GM13977 (cell line): ENCODE measurements around the gene RAB3GAP1.

Source experiments
- DNase-seq: peaks from one replicate; pipeline ENCODE4 v3.0.0; 2012; ENCODE audit warnings: low spot score
- CTCF ChIP-seq: IDR thresholded peaks from 2 replicates; pipeline ENCODE4 v1.5.1; 2012; ENCODE audit warnings: mild to moderate bottlenecking, control low read depth; ENCODE audit not compliant: insufficient read depth; ENCODE audit errors: extremely low read depth, missing control alignments
- in situ Hi-C: fragments of 300-500 bp; cut with MboI; formaldehyde crosslinking; loops from one replicate; pipeline ENCODE4 v1.12.0; 2022; ENCODE audit warnings: low sequenced_read_pairs, low pct_unique_long_range_greater_than_20kb, mixed read lengths, inconsistent platforms; ENCODE audit not compliant: unreplicated experiment

Gene RAB3GAP1

GRCh38 chr2:135037831-135038230, 14.3 kb upstream of the RAB3GAP1 start:
- TF ChIP-seq CTCF: no peak
- DNase-seq: no peak
- in situ Hi-C loops: no loop called here

- DNase-seq: no peak
- TF ChIP-seq CTCF: peak; percentile 68
- in situ Hi-C loops: no loop called here
Measured at GRCh38 chr2:135043345-135043744, 8.7 kb upstream of the RAB3GAP1 start.

GRCh38 chr2:135047300-135047699, 4.8 kb upstream of the RAB3GAP1 start, which contains the start of gene MAP3K19:
MAP3K19 (minus strand) TSS chr2:135047447; CDS start chr2:135024647, 22,800 bp downstream.
- in situ Hi-C loops: no loop called here
- no peak for TF ChIP-seq CTCF

GRCh38 chr2:135048122-135048521, 4.0 kb upstream of the RAB3GAP1 start:
- in situ Hi-C loops: no loop called here
- DNase-seq: no peak
- TF ChIP-seq CTCF: no peak

More at GRCh38 chr2:135047300-135047699, 4.8 kb upstream of the RAB3GAP1 start, which contains the start of gene MAP3K19:
- no peak for DNase-seq

GRCh38 chr2:135050132-135050531, 2.0 kb upstream of the RAB3GAP1 start:
- in situ Hi-C loops: no loop called here
- TF ChIP-seq CTCF: no peak
- DNase-seq: no peak

- DNase-seq: no peak
- TF ChIP-seq CTCF: no peak
- in situ Hi-C loops: no loop called here
Measured at GRCh38 chr2:135050684-135051083, 1.4 kb upstream of the RAB3GAP1 start.
